Sigmoid colon (tissue), 7 donors: ENCODE data around the gene PUSL1. TPM values are rescaled to one million over a fixed set of nuclear protein-coding genes. Genes with fewer than 3 reads are reported as not detected.
A peak's percentile ranks its signal among the peaks of the same experiment; 100 is the strongest.

Experiments used
- DNase-seq: peaks from one replicate; pipeline ENCODE4 v3.0.0-alpha.2; 2019
- H3K27ac ChIP-seq, 4 donors: fragments of 200-600 bp; sonication (generic); one replicate each; pipeline ENCODE4 v1.5.1; 2016 to 2019; ENCODE audit warnings: mild to moderate bottlenecking in 1 of 4
- H3K27me3 ChIP-seq, 3 donors: fragments of 200-600 bp; sonication (generic); one replicate each; pipeline ENCODE4 v1.5.1; 2019; ENCODE audit warnings: mild to moderate bottlenecking in 1 of 3
- H3K36me3 ChIP-seq, 4 donors: fragments of 200-600 bp; sonication (generic); one replicate each; pipeline ENCODE4 v1.5.1; 2016 to 2019
- H3K4me1 ChIP-seq, 4 donors: fragments of 200-600 bp; sonication (generic); one replicate each; pipeline ENCODE4 v1.5.1; 2017 to 2019
- H3K4me3 ChIP-seq, 4 donors: fragments of 200-600 bp; sonication (generic); one replicate each; pipeline ENCODE4 v1.5.1; 2017 to 2019; ENCODE audit warnings: mild to moderate bottlenecking in 2 of 4, moderate library complexity in 1 of 4
- H3K9me3 ChIP-seq, 4 donors: fragments of 200-600 bp in 3 of 4; sonication (generic) in 3 of 4; one replicate each; pipeline versions ENCODE4 v1.5.1 to v1.6.1; 2013 to 2019
- EP300 ChIP-seq, 4 donors: sonication (generic); formaldehyde crosslinking; IDR thresholded peaks; one replicate each; pipeline ENCODE4 v1.6.1; 2017; ENCODE audit warnings: antibody characterized with exemption in 4 of 4
- POLR2A ChIP-seq, 2 donors: fragments of 450-650 bp; IDR thresholded peaks; one replicate each; pipeline ENCODE4 v1.6.1; 2016; ENCODE audit warnings: antibody characterized with exemption in 2 of 2, mild to moderate bottlenecking in 2 of 2, moderate library complexity in 2 of 2
- POLR2AphosphoS5 ChIP-seq, 4 donors: sonication (generic); formaldehyde crosslinking; IDR thresholded peaks; one replicate each; pipeline ENCODE4 v1.6.1; 2017; ENCODE audit warnings: antibody characterized with exemption in 4 of 4
- WGBS, 2 donors: extraction: QIAGEN DNeasy Blood & Tissue Kit; methylation state at CpG; one replicate each; pipeline ENCODE4 v1.1.7; 2013; 5-methylcytosine and 5-hydroxymethylcytosine counted together
- intact Hi-C: fragments of 100-400 bp; cut with DNase I; formaldehyde crosslinking; loops from one replicate; pipeline ENCODE4 v1.15.1; 2023
- polyA plus RNA-seq, 3 donors: library from polyadenylated mRNA; stranded (reverse); fragments of 200-250 nt; gene quantifications; one replicate each; pipeline ENCODE4 v1.2.3, GENCODE V29; 2013
- total RNA-seq, 4 donors: library from RNA; depleted of rRNA; stranded (reverse); fragments of >200 nt; gene quantifications; one replicate each; pipeline ENCODE4 v1.1.0, GENCODE V29; 2016
- TF ChIP-seq, protein P1 (sequence below), 4 experiments: fragments of 450-650 bp in 3 of 4; fragments of 200-600 bp in 1 of 4; IDR thresholded peaks; one replicate each; pipeline ENCODE4 v1.5.1; 2016 to 2019; ENCODE audit warnings: antibody characterized with exemption in 4 of 4, mild to moderate bottlenecking in 3 of 4, moderate library complexity in 2 of 4
- donor health status: healthy with polysubstance abuse.
- donor health status: Bipolar disorder and iron deficiency.
- donor health status: healthy.

The PUSL1 gene
- total and polyA plus RNA-seq, 7 donors: 12.6 to 24.0 (median 18.9) TPM

DNA sequence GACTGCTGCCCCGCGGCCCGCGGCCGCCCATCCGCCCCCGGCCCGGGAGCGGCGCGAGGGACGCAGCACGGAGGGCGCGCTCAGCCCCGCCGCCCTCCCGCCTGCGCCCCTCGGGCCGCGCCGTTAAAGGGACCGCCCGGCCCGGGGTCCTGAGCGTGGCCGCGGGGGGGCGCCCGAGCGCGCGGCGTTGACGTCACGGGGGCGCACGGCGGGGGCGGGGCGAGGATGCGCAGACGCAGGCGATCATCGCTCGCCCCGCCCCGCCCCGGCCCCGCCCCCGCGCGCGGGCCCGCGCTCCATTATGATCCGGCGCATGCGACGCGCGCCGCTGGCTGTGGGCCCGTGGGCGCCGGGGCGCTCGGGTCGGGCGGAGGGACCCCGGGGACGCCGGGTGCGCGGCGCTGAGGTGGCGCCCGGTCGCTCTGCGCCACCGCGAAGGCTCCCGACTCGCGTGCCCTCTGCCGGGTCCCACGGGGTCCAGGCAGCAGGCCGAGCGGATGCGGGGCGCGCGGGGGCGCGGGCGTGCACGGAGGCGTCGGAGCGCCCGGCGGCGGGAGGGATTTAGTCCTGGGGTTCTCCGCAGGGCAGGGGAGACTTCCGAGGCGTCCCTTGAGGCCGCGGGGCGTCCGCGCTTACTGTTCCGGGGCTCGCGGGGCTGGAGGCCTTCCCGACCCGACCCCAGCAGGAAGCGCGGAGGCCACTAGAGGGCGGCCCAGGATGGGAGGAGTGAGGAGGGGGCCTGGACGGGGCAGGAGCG, 41.0 kb downstream of the PUSL1 start, which contains the start of gene DVL1:
Gene DVL1, minus strand, starts transcription at position 163 of the 757 bp plus-strand sequence. CDS start 353 bp downstream, outside the sequence.
- Histone ChIP-seq H3K27ac (peak within 1 kb of the TSS; percentile 87 to 96 (median 95)), H3K36me3 (peaks cover 1 to 16% (median 9%) of the 10 kb centered on the region in 4 donors), H3K4me1 (peaks cover 0 to 72% (median 61%) of the 10 kb centered on the region in 4 donors), H3K4me3 (peak within 1 kb of the TSS; percentile 58 to 80 (median 70)), H3K27me3 (no peaks in the 10 kb centered on the region), H3K9me3 (no peaks in the 10 kb centered on the region)
- TF ChIP-seq, protein P1, sequence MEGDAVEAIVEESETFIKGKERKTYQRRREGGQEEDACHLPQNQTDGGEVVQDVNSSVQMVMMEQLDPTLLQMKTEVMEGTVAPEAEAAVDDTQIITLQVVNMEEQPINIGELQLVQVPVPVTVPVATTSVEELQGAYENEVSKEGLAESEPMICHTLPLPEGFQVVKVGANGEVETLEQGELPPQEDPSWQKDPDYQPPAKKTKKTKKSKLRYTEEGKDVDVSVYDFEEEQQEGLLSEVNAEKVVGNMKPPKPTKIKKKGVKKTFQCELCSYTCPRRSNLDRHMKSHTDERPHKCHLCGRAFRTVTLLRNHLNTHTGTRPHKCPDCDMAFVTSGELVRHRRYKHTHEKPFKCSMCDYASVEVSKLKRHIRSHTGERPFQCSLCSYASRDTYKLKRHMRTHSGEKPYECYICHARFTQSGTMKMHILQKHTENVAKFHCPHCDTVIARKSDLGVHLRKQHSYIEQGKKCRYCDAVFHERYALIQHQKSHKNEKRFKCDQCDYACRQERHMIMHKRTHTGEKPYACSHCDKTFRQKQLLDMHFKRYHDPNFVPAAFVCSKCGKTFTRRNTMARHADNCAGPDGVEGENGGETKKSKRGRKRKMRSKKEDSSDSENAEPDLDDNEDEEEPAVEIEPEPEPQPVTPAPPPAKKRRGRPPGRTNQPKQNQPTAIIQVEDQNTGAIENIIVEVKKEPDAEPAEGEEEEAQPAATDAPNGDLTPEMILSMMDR (IDR thresholded peaks at IDR 0.05): peak; percentile 32 to 61 (median 53)
- TF ChIP-seq EP300 (IDR thresholded peaks at IDR 0.05) (no peak), POLR2A (IDR thresholded peaks at IDR 0.05) (no peak), POLR2AphosphoS5 (IDR thresholded peaks at IDR 0.05) (peak; percentile 9 to 38 (median 27))
- intact Hi-C loops: loop anchor here (2.0 kb wide), 3 partner anchors 23 to 41 kb away; partner anchors contain the start of genes CPTP, INTS11 and PUSL1
- peak; percentile 87 for DNase-seq
- 1% methylated on average over 122 of the region's 122 CpGs for WGBS, 2 donors

DNA sequence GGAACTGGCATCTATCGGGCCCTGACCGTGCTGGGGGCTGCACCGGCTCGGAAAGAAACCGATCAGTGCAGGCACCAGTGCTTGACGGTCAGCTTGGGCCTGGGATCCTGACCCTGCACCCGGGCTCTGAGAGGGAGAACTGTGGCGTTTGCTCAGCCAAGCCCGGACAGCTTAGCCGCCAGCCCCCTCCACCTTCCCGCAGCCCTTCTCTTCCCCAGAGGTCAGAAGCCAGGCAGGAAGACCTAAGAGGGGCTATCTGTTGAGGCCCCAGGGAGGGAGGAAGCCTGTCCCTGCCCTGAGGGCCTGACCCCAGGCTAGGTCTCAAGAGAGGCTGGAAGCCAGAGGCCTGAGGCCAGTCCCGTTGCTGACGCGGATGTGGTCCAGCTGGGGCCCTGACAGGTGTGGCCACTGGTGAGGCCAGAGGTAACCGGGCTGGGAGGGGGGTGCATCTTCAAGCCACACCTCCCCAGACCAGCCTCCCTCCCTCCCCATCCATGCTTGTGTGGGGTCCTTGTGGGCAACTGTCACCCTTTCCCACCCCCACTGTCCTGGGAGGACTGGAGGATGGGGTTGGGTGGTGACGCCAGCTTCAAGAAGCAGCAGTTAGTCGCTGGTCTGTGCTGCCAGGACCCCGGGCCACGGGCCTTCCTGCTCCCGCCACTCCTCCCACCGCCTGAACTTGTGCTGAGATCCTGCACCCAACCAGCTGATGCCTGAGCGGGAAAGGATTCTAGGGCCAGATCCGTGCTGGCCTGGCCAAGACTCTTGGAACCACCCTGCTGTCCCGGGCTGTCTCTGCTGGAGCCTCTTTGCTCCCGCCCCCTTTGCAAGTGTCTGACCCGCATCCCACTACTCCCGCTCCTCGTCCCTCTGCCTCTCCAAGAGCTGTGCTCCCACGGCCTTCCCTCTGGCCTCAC, 43.4 kb downstream of the PUSL1 start:
- 72 to 76% methylated on average over 29 of the region's 29 CpGs for WGBS, 2 donors
- TF ChIP-seq, protein P1 (IDR thresholded peaks at IDR 0.05): no peak
- no peak for TF ChIP-seq POLR2A (IDR thresholded peaks at IDR 0.05)
- no peak for TF ChIP-seq EP300 (IDR thresholded peaks at IDR 0.05)
- TF ChIP-seq POLR2AphosphoS5 (IDR thresholded peaks at IDR 0.05): peak in 1 of 4 donors; percentile 9
- H3K9me3 ChIP-seq: no peaks in the 10 kb centered on the region
- peak; percentile 90 for DNase-seq
- peaks cover 0 to 72% (median 61%) of the 10 kb centered on the region in 4 donors for H3K4me1 ChIP-seq
- peak overlapping the region in 1 of 4 donors; percentile 11 for H3K4me3 ChIP-seq
- intact Hi-C loops: no loop called here
- H3K27me3 ChIP-seq: no peaks in the 10 kb centered on the region
- H3K27ac ChIP-seq: peak overlapping the region; percentile 55 to 76 (median 61)
- H3K36me3 ChIP-seq: peaks cover 7 to 22% (median 11%) of the 10 kb centered on the region in 4 donors

DNA sequence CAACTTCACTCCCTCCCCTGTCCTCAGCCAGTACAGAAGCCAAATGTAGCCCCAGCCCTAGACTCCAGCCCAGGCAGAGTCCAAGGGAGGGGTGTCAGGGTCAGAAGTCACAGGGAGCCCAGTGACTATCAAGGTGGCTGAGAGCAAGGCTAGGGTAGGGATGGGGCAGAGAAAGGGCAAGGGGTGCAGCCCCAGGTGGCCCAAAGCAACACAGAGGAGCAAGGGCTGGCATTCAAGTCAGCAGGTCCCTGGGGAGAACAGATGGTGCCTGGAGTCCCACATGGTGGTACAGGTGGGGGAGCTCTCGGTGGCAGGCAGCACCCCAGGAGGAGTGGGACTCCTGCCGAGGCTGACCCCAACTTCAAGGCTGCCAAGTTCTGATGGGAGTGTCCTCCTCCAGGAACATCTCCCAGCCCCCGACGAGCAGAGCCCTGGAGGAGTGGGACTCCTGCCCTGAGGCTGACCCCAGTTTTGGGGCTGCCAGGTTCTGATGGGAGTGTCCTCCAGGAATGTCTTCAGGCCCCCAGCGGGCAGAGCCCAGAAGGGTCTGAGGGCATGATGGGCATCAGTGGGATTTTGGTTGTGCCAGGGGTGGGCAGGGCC, 44.5 kb downstream of the PUSL1 start:
- WGBS, 2 donors: 16 to 30% methylated on average over 5 of the region's 5 CpGs
- intact Hi-C loops: no loop called here
- H3K27ac ChIP-seq: peak overlapping the region; percentile 55 to 76 (median 61)
- no peaks in the 10 kb centered on the region for H3K27me3 ChIP-seq
- peaks cover 7 to 22% (median 11%) of the 10 kb centered on the region in 4 donors for H3K36me3 ChIP-seq
- no peaks in the 10 kb centered on the region for H3K9me3 ChIP-seq
- TF ChIP-seq POLR2AphosphoS5 (IDR thresholded peaks at IDR 0.05) (no peak), POLR2A (IDR thresholded peaks at IDR 0.05) (no peak), EP300 (IDR thresholded peaks at IDR 0.05) (no peak)
- TF ChIP-seq, protein P1 (IDR thresholded peaks at IDR 0.05): no peak
- H3K4me3 ChIP-seq: no peak overlapping the region
- H3K4me1 ChIP-seq: peaks cover 0 to 64% (median 55%) of the 10 kb centered on the region in 4 donors
- DNase-seq: no peak

DNA sequence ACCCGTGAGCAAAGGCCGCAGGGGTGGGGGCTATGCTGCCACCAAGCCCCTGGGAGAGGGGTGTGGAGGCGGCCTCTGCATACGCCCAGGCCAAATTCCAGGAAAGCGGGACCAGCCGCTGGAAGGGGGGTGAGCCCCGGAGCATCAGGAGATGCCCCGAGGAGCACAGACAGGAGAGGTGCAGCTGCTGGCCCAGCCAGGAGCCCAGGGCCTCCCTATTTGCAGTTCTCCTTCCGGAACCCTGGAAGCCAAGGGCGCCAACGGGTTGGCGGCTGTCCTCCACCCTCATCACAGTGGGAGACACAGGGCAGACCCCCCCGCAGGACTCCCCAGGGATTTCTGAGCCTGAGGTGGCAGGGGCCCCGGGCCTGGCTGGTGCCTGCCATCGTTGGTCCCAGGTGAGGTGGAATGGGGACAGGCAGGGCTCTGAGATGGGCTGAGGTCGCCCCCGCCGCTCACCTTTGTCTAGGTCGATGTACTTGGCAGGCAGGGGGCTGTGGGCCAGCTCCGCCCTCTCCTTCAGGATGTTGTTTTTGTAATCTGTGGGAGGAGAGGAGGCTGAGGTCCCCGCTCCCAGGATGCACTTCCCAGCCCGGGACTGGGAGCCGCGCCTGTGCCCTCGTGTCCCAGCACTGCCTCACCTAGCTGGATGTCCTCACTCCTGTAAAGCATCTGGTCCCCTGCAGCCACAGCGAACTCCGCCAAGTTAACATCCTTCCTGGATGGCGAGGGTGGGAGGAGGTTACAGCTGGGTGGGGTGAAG, 45.2 kb downstream of the PUSL1 start:
- H3K36me3 ChIP-seq: peaks cover 7 to 22% (median 11%) of the 10 kb centered on the region in 4 donors
- H3K4me3 ChIP-seq: no peak overlapping the region
- H3K27me3 ChIP-seq: no peaks in the 10 kb centered on the region
- TF ChIP-seq, protein P1 (IDR thresholded peaks at IDR 0.05): no peak
- TF ChIP-seq EP300 (IDR thresholded peaks at IDR 0.05) (no peak), POLR2A (IDR thresholded peaks at IDR 0.05) (no peak), POLR2AphosphoS5 (IDR thresholded peaks at IDR 0.05) (no peak)
- H3K4me1 ChIP-seq: peaks cover 0 to 63% (median 52%) of the 10 kb centered on the region in 4 donors
- WGBS, 2 donors: 9 to 28% methylated on average over 28 of the region's 28 CpGs
- intact Hi-C loops: no loop called here
- H3K27ac ChIP-seq: peak overlapping the region; percentile 17 to 76 (median 60)
- no peak for DNase-seq
- no peaks in the 10 kb centered on the region for H3K9me3 ChIP-seq
